Adrenal gland (tissue), 12 donors: ENCODE results near the gene CHRDL2. TPM values are rescaled to one million over a fixed set of nuclear protein-coding genes. Genes with fewer than 3 reads are reported as not detected.
"Not testable (repeated sequence)": the region's sequence is repeated elsewhere in the genome, so short reads cannot be mapped to it uniquely, and the experiment has no call there.

Experiments
- DNase-seq, 7 donors: peaks; one replicate each; pipeline ENCODE4 v3.0.0-alpha.2; 2019 to 2020
- H3K27ac ChIP-seq, 5 donors: fragments of 200-600 bp; sonication (generic) in 4 of 5; 1 replicate in 3 of 5; 2 replicates in 2 of 5; pipeline versions ENCODE4 v1.5.1 to v1.8.0; 2016 to 2020; ENCODE audit warnings: mild to moderate bottlenecking in 1 of 5
- H3K27me3 ChIP-seq: fragments of 200-600 bp; 2 replicates; pipeline ENCODE4 v1.8.0; 2021
- H3K36me3 ChIP-seq, 2 donors: fragments of 200-600 bp; replicated peaks in 1 of 2; 1 replicate in 1 of 2; 2 replicates in 1 of 2; pipeline versions ENCODE4 v1.5.1 to v1.8.0; 2018 to 2022
- H3K4me1 ChIP-seq, 2 donors: fragments of 200-600 bp; replicated peaks in 1 of 2; 1 replicate in 1 of 2; 2 replicates in 1 of 2; pipeline versions ENCODE4 v1.5.1 to v1.8.0; 2018 to 2021
- H3K4me3 ChIP-seq, 4 donors: fragments of 200-600 bp; sonication (generic) in 3 of 4; one replicate each; pipeline ENCODE4 v1.5.1; 2016 to 2018
- H3K9me3 ChIP-seq, 3 donors: fragments of 200-600 bp; sonication (generic) in 1 of 3; replicated peaks in 1 of 3; 1 replicate in 2 of 3; 2 replicates in 1 of 3; pipeline versions ENCODE4 v1.5.1 to v1.8.0; 2016 to 2021
- CTCF ChIP-seq, 6 experiments: fragments of 450-650 bp in 4 of 6; fragments of 200-600 bp in 2 of 6; sonication (generic) in 1 of 6; IDR thresholded peaks; 1 replicate in 5 of 6; 2 replicates in 1 of 6; pipeline versions ENCODE4 v1.5.1 to v1.8.0; 2016 to 2021; ENCODE audit warnings: antibody characterized with exemption in 6 of 6, mild to moderate bottlenecking in 2 of 6, moderate library complexity in 1 of 6
- POLR2A ChIP-seq, 2 donors: fragments of 450-650 bp; IDR thresholded peaks; one replicate each; pipeline ENCODE4 v1.6.1; 2017; ENCODE audit warnings: antibody characterized with exemption in 2 of 2, mild to moderate bottlenecking in 2 of 2, moderate library complexity in 1 of 2
- WGBS, 4 donors: extraction: QIAGEN DNeasy Blood & Tissue Kit in 2 of 4; methylation state at CpG; one replicate each; pipeline versions ENCODE4 v1.1.5 to v1.1.7; 2013 to 2017; 5-methylcytosine and 5-hydroxymethylcytosine counted together
- intact Hi-C, 2 donors: fragments of 100-400 bp; cut with DNase I; formaldehyde crosslinking; loops; one replicate each; pipeline versions ENCODE4 v1.14.1 to v1.15.0; 2022 to 2023
- polyA plus RNA-seq, 3 donors: library from polyadenylated mRNA; stranded (reverse); fragments of 200-250 nt in 2 of 3; fragments of 350-450 nt in 1 of 3; fragmentation: Illumina TruSeq in 1 of 3; extraction: RNeasy Lipid Tissue Mini Kit (QIAGEN cat#74804) in 1 of 3; gene quantifications; one replicate each; pipeline ENCODE4 v1.2.3, GENCODE V29; 2013 to 2014
- total RNA-seq, 9 donors: library from RNA; depleted of rRNA in 4 of 9; stranded (reverse); fragments of >200 nt in 4 of 9; fragments of 120-200 nt in 1 of 9; fragmentation: NEBNext Ultra II Directional in 1 of 9; extraction: Animal tissue kit (Norgen Biotek cat#: 25700) in 1 of 9; gene quantifications; one replicate each; pipeline versions ENCODE4 v1.1.0 to v1.2.4, GENCODE V29; 2013 to 2023
- donor health status: healthy with polysubstance abuse.
- donor health status: Bipolar disorder and iron deficiency.
- donor health status: DM: yes; HTN: yes; CAD: no.
- donor health status: DM: no; HTN: no; CAD: no.
- donor health status: DM: no; HTN: no; CAD: no.
- donor health status: DM: yes; HTN: yes; CAD: no.

Gene CHRDL2
- total and polyA plus RNA-seq, 12 donors, result 0.30 to 0.95 (median 0.72) TPM; not detected in 7

GRCh38 chr11:74773476-74773875 is 42.2 kb upstream of the CHRDL2 start:
- DNase-seq, result no peak
- Histone ChIP-seq H3K27me3 (no peaks in the 10 kb centered on the region), H3K27ac (no peak overlapping the region), H3K4me3 (no peak overlapping the region), H3K9me3 (no peaks in the 10 kb centered on the region), H3K4me1 (peaks cover 0 to 7% of the 10 kb centered on the region in 2 donors), H3K36me3 (no peaks in the 10 kb centered on the region)
- TF ChIP-seq CTCF (IDR thresholded peaks at IDR 0.05) (no peak), POLR2A (IDR thresholded peaks at IDR 0.05) (no peak)
- intact Hi-C loops, result no loop called here

GRCh38 chr11:74771139-74771538 is 39.9 kb upstream of the CHRDL2 start:
- Histone ChIP-seq H3K9me3 (no peaks in the 10 kb centered on the region), H3K4me3 (no peak overlapping the region), H3K27ac (no peak overlapping the region), H3K36me3 (no peaks in the 10 kb centered on the region), H3K4me1 (peaks cover 0 to 7% of the 10 kb centered on the region in 2 donors), H3K27me3 (no peaks in the 10 kb centered on the region)
- DNase-seq, result no peak
- WGBS, 4 donors, result 94 to 100% (median 96%) methylated on average over 3 of the region's 3 CpGs
- TF ChIP-seq POLR2A (IDR thresholded peaks at IDR 0.05) (no peak), CTCF (IDR thresholded peaks at IDR 0.05) (no peak)
- intact Hi-C loops, result no loop called here

- Histone ChIP-seq H3K4me3 (no peak overlapping the region), H3K9me3 (no peaks in the 10 kb centered on the region), H3K27me3 (no peaks in the 10 kb centered on the region), H3K36me3 (no peaks in the 10 kb centered on the region), H3K4me1 (peaks cover 0 to 7% of the 10 kb centered on the region in 2 donors), H3K27ac (no peak overlapping the region)
- intact Hi-C loops, result no loop called here
- no peak for DNase-seq
- TF ChIP-seq POLR2A (IDR thresholded peaks at IDR 0.05) (no peak), CTCF (IDR thresholded peaks at IDR 0.05) (no peak)
- 72 to 77% (median 73%) methylated on average over 5 of the region's 5 CpGs for WGBS, 4 donors
These were observed 39.2 kb upstream of the CHRDL2 start for GRCh38 chr11:74770456-74770855.

GRCh38 chr11:74769055-74769707 is 38.0 kb upstream of the CHRDL2 start:
- Histone ChIP-seq H3K36me3 (no peaks in the 10 kb centered on the region), H3K9me3 (no peaks in the 10 kb centered on the region), H3K4me3 (no peak overlapping the region), H3K27me3 (no peaks in the 10 kb centered on the region), H3K4me1 (peaks cover 0 to 7% of the 10 kb centered on the region in 2 donors), H3K27ac (no peak overlapping the region)
- no peak for DNase-seq
- TF ChIP-seq POLR2A (IDR thresholded peaks at IDR 0.05), result no peak
- no peak for TF ChIP-seq CTCF (IDR thresholded peaks at IDR 0.05)
- intact Hi-C loops, result loop anchor here in 1 of 2 donors (10.0 kb wide), 1 partner anchor 606 kb away; no protein-coding TSS in a partner anchor
- WGBS, 4 donors, result 80 to 85% (median 84%) methylated on average over 2 of the region's 2 CpGs

- not testable (repeated sequence) for H3K9me3 ChIP-seq, H3K4me1 ChIP-seq, H3K27ac ChIP-seq, DNase-seq, H3K36me3 ChIP-seq, H3K4me3 ChIP-seq, H3K27me3 ChIP-seq
- 83 to 91% (median 89%) methylated on average over 9 of the region's 9 CpGs for WGBS, 4 donors
- intact Hi-C loops, result loop anchor here in 1 of 2 donors (10.0 kb wide), 1 partner anchor 607 kb away; no protein-coding TSS in a partner anchor
These were observed 37.0 kb upstream of the CHRDL2 start for GRCh38 chr11:74768172-74768651.
